Activated CD8-positive, alpha-beta memory T cell treated with anti-CD3 and anti-CD28 coated beads, Interleukin-2, amount 50 U/mL, for 1 hour (primary cell): ENCODE data around the gene LDB3.
"Not testable (repeated sequence)": the region's sequence is repeated elsewhere in the genome, so short reads cannot be mapped to it uniquely, and the experiment has no call there.

ENCODE experiments used
- DNase-seq: peaks from one replicate; pipeline ENCODE4 v3.0.0-alpha.2; 2020; ENCODE audit errors: extremely low read depth

LDB3 gene

GRCh38 chr10:86668297-86669165 is at the start of gene LDB3:
Gene LDB3, plus strand, starts transcription at chr10:86668511. Its CDS starts 181 bp downstream, at chr10:86668692.
- DNase-seq, result no peak

GRCh38 chr10:86628311-86628710 is 40.0 kb upstream of the LDB3 start:
- DNase-seq, result no peak

GRCh38 chr10:86630079-86630478 is 38.2 kb upstream of the LDB3 start:
- no peak for DNase-seq

- DNase-seq, result no peak
Measured at GRCh38 chr10:86632009-86632800, 36.1 kb upstream of the LDB3 start.

GRCh38 chr10:86632951-86633350 is 35.4 kb upstream of the LDB3 start:
- no peak for DNase-seq

GRCh38 chr10:86635402-86635801 is 32.9 kb upstream of the LDB3 start:
- no peak for DNase-seq

- DNase-seq, result no peak
Measured at GRCh38 chr10:86636311-86636710, 32.0 kb upstream of the LDB3 start.

GRCh38 chr10:86642021-86642420 is 26.3 kb upstream of the LDB3 start:
- no peak for DNase-seq

- DNase-seq, result no peak
Measured at GRCh38 chr10:86642499-86642898, 25.8 kb upstream of the LDB3 start.

- no peak for DNase-seq
Measured at GRCh38 chr10:86644152-86644793, 24.0 kb upstream of the LDB3 start.

GRCh38 chr10:86644794-86645445 is 23.4 kb upstream of the LDB3 start:
- DNase-seq, result no peak

- DNase-seq, result not testable (repeated sequence)
Measured at GRCh38 chr10:86645621-86646165, 22.6 kb upstream of the LDB3 start.

- no peak for DNase-seq
Measured at GRCh38 chr10:86646532-86646931, 21.8 kb upstream of the LDB3 start.

- DNase-seq, result no peak
Measured at GRCh38 chr10:86646933-86647332, 21.4 kb upstream of the LDB3 start.

GRCh38 chr10:86647773-86648703 is 20.3 kb upstream of the LDB3 start:
- DNase-seq, result no peak

- no peak for DNase-seq
Measured at GRCh38 chr10:86648704-86649427, 19.4 kb upstream of the LDB3 start.

GRCh38 chr10:86649471-86650150 is 18.7 kb upstream of the LDB3 start:
- no peak for DNase-seq

- DNase-seq, result no peak
Measured at GRCh38 chr10:86650151-86650550, 18.2 kb upstream of the LDB3 start.

GRCh38 chr10:86651021-86651471 is 17.3 kb upstream of the LDB3 start:
- DNase-seq, result no peak
